ENCODE data around the gene TRUB2. TPM values are rescaled to one million over a fixed set of nuclear protein-coding genes. Genes with fewer than 3 reads are reported as not detected.

The TRUB2 gene
- total and polyA plus RNA-seq, 2 of the 13 experiments (the other 11 are each of a cell fraction or from before 2014, with no cell fraction given): 22.3 to 41.2 TPM

- TF ChIP-seq MAX (IDR thresholded peaks at IDR 0.05): no peak; the same call in 1 of the 2 replicates
- TF ChIP-seq CENPT (CRISPR knock-in tag; IDR thresholded peaks at IDR 0.05; ENCODE audit: low read depth): no peak
- TF ChIP-seq NONO (IDR thresholded peaks at IDR 0.05): no peak
- 0 out of 2 replicates have a peak, but pooled peaks have one; percentile 21 for TF ChIP-seq NONO (CRISPR knock-in tag; conservative IDR thresholded peaks at IDR 0.05)
- TF ChIP-seq ZNF883 (CRISPR knock-in tag; IDR thresholded peaks at IDR 0.05; ENCODE audit: not compliant biosample characterization): no peak
- TF ChIP-seq NFE2L1 (CRISPR knock-in tag; IDR thresholded peaks at IDR 0.05; ENCODE audit: borderline replicate concordance): no peak
- no peak for TF ChIP-seq PBX3 (CRISPR knock-in tag; IDR thresholded peaks at IDR 0.05; ENCODE audit: borderline replicate concordance)
- TF ChIP-seq SKI (IDR thresholded peaks at IDR 0.05; ENCODE audit: partially characterized antibody): no peak
- no peak for TF ChIP-seq PREB (CRISPR knock-in tag; IDR thresholded peaks at IDR 0.05)
- TF ChIP-seq ZBTB33 (CRISPR knock-in tag; IDR thresholded peaks at IDR 0.05): no peak; the same call in 1 of the 2 replicates
- TF ChIP-seq ZNF546 (CRISPR knock-in tag; conservative IDR thresholded peaks at IDR 0.05): 0 out of 2 replicates have a peak, but pooled peaks have one; percentile 33
- TF ChIP-seq PPARG (CRISPR knock-in tag; conservative IDR thresholded peaks at IDR 0.05): peak; percentile 89
- no peak; the same call in 1 of the 2 replicates for TF ChIP-seq ZNF574 (CRISPR knock-in tag; IDR thresholded peaks at IDR 0.05)
- TF ChIP-seq CREB1 (IDR thresholded peaks at IDR 0.05): no peak
- 0 out of 2 replicates have a peak, but pooled peaks have one; percentile 34 for TF ChIP-seq CREB1 (CRISPR knock-in tag; IDR thresholded peaks at IDR 0.05)
- TF ChIP-seq ZNF430 (CRISPR knock-in tag; IDR thresholded peaks at IDR 0.05): no peak
- peak; percentile 24; the same call in 1 of the 2 replicates for TF ChIP-seq FOXA3 (CRISPR knock-in tag; IDR thresholded peaks at IDR 0.05)
- TF ChIP-seq SMC3 (IDR thresholded peaks at IDR 0.05; ENCODE audit: low read length): no peak
- no peak for TF ChIP-seq SOX13 (IDR thresholded peaks at IDR 0.05)
- TF ChIP-seq SOX13 (CRISPR knock-in tag; conservative IDR thresholded peaks at IDR 0.05 in 1 of 2, IDR thresholded peaks at IDR 0.05 in 1 of 2): peak in 1 of 2 experiments; percentile 40; a peak in 1 of 4 replicates
- TF ChIP-seq YY1 (IDR thresholded peaks at IDR 0.05; ENCODE audit: insufficient read depth, insufficient replicate concordance, low read depth, low read length): no peak
Measured at GRCh38 chr9:128296340-128297220, 25.7 kb downstream of the TRUB2 start (continued).
